Mesothelial cell of epicardium (in vitro differentiated cells): ENCODE results near the gene KCNJ6. TPM values are rescaled to one million over a fixed set of nuclear protein-coding genes. Genes with fewer than 3 reads are reported as not detected.

Source experiments
- DNase-seq, 2 experiments: peaks; one replicate each; pipeline ENCODE4 v3.0.0; 2021; ENCODE audit warnings: low spot score in 2 of 2; ENCODE audit not compliant: unreplicated experiment in 2 of 2
- H3K27ac Mint-ChIP-seq: 2 replicates; pipeline ENCODE4 v1.8.0; 2021; ENCODE audit warnings: mixed read lengths
- H3K27me3 Mint-ChIP-seq: 2 replicates; pipeline ENCODE4 v1.8.0; 2021; ENCODE audit warnings: low read depth, mixed read lengths
- H3K36me3 Mint-ChIP-seq: 2 replicates; pipeline ENCODE4 v1.8.0; 2021; ENCODE audit warnings: mixed read lengths
- H3K4me1 Mint-ChIP-seq: 2 replicates; pipeline ENCODE4 v1.8.0; 2021; ENCODE audit warnings: mixed read lengths
- H3K4me3 Mint-ChIP-seq: 2 replicates; pipeline ENCODE4 v1.8.0; 2021; ENCODE audit warnings: mild to moderate bottlenecking, moderate library complexity, mixed read lengths
- H3K9me3 Mint-ChIP-seq: 2 replicates; pipeline ENCODE4 v1.8.0; 2021; ENCODE audit warnings: mixed read lengths
- total RNA-seq: library from RNA; stranded (reverse); gene quantifications from 3 replicates; pipeline ENCODE4 v1.2.1, GENCODE V29; 2021
- TF ChIP-seq, protein P1 (sequence below): fragments of 200-600 bp; sonication (generic); IDR thresholded peaks from one replicate; pipeline ENCODE4 v1.5.0; 2021; ENCODE audit warnings: antibody characterized with exemption; ENCODE audit not compliant: unreplicated experiment

Gene KCNJ6
- total RNA-seq, 1 donor from 2014 or later = 0.02 TPM

DNA sequence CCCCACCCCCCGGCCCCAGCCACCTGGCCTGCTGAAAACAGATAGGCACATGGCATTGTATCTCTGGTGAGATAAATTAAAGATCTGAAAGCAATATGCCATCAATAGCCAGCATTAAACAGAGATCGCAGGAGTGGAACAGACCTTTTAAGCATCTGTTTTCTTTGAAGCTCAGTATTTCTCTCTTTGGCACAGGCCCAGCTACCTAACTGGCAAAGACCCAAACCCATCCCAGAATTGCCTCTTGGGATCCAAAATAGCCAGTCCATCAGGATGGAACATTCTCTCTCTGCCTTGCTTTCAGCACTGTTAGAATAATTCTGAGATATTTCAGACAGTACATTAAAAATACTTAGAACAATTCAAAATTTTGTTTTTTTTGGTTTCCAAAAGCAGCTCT, 46.0 kb downstream of the KCNJ6 start:
- peak in 1 of 2 experiments; percentile 35 for DNase-seq
- Mint-ChIP-seq H3K4me3 (no peak overlapping the region), H3K4me1 (no peaks in the 10 kb centered on the region), H3K9me3 (no peaks in the 10 kb centered on the region), H3K36me3 (no peaks in the 10 kb centered on the region), H3K27ac (no peak overlapping the region), H3K27me3 (peaks cover 15% of the 10 kb centered on the region)
- TF ChIP-seq, protein P1, sequence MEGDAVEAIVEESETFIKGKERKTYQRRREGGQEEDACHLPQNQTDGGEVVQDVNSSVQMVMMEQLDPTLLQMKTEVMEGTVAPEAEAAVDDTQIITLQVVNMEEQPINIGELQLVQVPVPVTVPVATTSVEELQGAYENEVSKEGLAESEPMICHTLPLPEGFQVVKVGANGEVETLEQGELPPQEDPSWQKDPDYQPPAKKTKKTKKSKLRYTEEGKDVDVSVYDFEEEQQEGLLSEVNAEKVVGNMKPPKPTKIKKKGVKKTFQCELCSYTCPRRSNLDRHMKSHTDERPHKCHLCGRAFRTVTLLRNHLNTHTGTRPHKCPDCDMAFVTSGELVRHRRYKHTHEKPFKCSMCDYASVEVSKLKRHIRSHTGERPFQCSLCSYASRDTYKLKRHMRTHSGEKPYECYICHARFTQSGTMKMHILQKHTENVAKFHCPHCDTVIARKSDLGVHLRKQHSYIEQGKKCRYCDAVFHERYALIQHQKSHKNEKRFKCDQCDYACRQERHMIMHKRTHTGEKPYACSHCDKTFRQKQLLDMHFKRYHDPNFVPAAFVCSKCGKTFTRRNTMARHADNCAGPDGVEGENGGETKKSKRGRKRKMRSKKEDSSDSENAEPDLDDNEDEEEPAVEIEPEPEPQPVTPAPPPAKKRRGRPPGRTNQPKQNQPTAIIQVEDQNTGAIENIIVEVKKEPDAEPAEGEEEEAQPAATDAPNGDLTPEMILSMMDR = no peak

DNA sequence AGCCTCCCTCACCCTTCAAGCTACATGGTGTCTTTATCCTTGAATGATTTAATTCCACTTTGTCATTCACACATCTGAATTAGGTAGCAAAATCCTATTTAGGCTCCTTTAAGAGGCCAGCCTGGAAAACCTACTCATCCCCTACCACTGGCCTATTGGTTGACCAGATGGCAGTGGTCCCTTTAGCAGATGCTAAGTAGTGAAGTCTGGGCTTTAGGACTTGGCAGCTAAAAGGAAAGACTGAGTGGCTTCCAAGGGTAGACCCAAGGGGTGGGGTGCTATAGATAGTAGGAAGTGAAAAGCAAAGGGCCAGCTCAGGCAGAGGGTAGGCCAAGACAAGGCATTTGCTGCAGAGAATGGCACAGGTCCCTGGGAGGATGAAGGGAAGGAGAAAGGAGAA, 46.6 kb downstream of the KCNJ6 start:
- Mint-ChIP-seq H3K27ac (no peak overlapping the region), H3K27me3 (peaks cover 21% of the 10 kb centered on the region), H3K4me1 (no peaks in the 10 kb centered on the region), H3K36me3 (no peaks in the 10 kb centered on the region), H3K9me3 (no peaks in the 10 kb centered on the region), H3K4me3 (no peak overlapping the region)
- TF ChIP-seq, protein P1 = no peak
- peak in 1 of 2 experiments; percentile 13 for DNase-seq

DNA sequence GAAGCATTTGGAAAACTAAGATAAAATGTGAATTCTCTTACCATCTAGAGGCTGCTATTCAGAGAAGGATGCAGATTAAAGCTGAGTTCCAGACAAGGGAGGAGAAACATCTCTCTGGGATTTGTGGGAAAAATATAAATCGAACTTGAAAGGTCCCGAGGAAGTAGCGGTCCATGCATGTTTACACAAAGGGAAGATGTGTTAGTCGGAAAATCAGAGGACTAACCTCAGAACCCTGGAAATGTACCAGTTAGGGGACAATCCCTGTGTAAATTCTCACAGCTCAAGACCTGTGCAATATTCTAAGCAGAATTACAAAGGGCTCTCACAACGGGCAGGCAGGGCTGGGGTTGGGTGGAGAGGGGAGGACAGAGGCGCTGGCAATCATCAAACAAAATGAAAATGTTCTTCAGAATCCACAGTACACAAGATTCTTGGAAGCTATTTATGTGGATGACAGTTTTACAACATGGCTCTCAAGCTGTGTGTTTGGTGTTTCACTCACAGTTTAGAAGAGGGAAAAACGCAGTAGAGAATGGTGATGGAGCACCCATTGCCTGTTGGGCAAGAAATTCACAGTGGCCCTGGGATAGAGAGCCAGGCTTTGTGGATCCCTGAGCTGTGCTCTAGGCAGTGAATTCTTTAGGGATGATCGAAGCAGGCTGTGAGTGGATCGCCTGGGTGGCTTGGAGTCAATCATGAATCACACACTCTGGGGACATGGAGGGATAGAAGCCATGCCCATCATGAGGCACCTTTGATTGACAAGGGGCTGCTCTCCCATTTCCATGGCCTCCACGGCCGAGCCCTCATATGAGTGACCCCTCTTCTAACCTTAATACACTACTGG, 47.6 kb downstream of the KCNJ6 start:
- DNase-seq = peak in 1 of 2 experiments; percentile 21
- H3K4me1 Mint-ChIP-seq = no peaks in the 10 kb centered on the region
- TF ChIP-seq, protein P1 = no peak

DNA sequence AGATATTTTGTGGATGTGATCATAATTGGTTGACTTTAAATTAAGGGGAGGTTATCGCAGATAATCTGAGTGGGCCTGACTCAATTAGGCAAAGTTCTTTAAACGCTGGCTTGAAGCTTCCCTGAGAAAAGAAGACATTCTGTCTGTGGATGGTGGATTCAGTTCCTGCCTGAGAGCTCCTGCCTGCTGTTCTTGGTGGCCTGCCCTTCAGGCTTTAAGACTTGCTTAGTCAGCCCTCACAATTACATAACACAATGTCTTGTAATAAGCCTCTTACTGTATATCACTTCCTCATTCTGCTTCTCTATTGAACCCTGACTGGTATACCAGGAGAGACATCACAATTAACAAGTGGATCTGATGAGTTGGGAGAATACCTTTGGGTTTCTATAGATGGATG, 50.2 kb downstream of the KCNJ6 start:
- TF ChIP-seq, protein P1 = no peak
- H3K4me3 Mint-ChIP-seq = no peak overlapping the region
- no peak overlapping the region for H3K27ac Mint-ChIP-seq
- no peaks in the 10 kb centered on the region for H3K9me3 Mint-ChIP-seq
- H3K36me3 Mint-ChIP-seq = no peaks in the 10 kb centered on the region
- no peaks in the 10 kb centered on the region for H3K4me1 Mint-ChIP-seq
- DNase-seq = no peak
- H3K27me3 Mint-ChIP-seq = peaks cover 21% of the 10 kb centered on the region

More for the DNA sequence above, 47.6 kb downstream of the KCNJ6 start:
- Mint-ChIP-seq H3K4me3 (no peak overlapping the region), H3K9me3 (no peaks in the 10 kb centered on the region), H3K27me3 (peaks cover 21% of the 10 kb centered on the region), H3K36me3 (no peaks in the 10 kb centered on the region), H3K27ac (no peak overlapping the region)

DNA sequence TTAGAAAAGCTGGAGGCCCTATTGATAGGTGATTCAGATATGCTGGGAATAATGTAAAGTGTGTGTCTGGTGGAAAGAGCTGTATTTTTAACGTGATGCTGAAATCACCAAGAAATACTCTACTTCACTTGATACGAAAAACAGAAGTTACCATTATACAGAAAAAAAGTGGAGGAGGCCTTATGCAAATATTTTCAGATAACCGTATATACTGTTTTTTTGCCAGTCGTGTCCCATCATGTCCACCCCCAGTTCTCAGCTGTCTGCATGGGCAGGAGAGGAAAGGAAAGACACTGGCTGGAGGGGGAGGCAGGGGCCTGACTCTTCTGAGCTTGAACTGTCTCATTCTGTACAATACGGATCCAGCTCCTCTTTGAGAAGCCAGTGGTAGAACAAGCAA, 51.1 kb downstream of the KCNJ6 start:
- Mint-ChIP-seq H3K27me3 (peaks cover 19% of the 10 kb centered on the region), H3K27ac (no peak overlapping the region), H3K36me3 (no peaks in the 10 kb centered on the region), H3K4me3 (no peak overlapping the region), H3K4me1 (no peaks in the 10 kb centered on the region), H3K9me3 (no peaks in the 10 kb centered on the region)
- TF ChIP-seq, protein P1 = no peak
- no peak for DNase-seq
